GM18507 (cell line): ENCODE data around the gene PRKCZ.
A peak's percentile ranks its signal among the peaks of the same experiment; 100 is the strongest.

Source experiments
- DNase-seq: peaks from one replicate; pipeline ENCODE4 v3.0.0; 2011; ENCODE audit warnings: low read depth; ENCODE audit not compliant: insufficient read length; ENCODE audit errors: extremely low spot score
- FAIRE-seq: peaks from 2 replicates; lab custom pipeline; 2011; peaks lifted over from hg19 to GRCh38; lab: Jason Lieb, UNC

PRKCZ gene

DNA sequence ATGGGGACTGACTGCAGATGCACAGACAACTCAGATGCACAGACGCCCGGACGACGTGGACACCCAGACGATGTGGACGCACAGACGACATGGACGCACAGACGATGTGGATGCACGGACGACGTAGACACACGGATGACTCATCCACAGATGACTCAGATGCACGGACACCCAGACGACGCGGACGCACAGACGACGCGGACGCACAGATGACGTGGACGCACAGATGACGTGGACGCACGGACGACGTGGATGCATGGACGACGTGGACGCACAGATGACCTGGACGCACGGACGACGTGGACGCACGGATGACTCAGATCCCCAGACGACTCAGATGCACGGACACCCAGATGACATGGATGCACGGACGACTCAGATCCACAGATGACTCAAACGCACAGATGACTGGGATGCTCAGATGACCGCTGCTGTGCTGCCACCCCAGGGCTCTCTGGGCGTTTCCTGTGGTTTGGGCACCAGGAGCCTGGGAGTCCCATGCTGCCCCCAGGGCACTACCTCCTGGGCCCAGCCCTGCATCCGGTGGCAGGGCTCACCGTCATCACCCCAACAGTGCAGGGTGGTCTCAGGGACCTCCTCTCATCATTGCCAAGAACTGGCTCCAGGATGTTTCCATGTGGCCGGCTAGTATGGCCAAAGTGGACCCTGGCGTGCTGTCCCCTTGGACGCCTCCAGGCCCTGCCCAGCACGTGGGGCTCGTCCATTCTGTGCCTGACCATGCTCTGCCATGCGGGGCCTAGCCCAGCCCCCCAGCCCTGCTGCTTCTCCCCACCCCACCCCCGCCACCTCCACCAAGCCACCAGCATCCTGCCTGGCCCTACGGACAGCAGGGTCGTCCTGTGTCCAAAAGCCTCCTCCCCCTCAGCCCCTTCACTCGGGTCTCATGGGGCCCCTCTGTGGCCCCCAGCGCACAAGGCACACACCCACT is 130.4 kb downstream of the PRKCZ start:
- no peak for FAIRE-seq
- no peak for DNase-seq

DNA sequence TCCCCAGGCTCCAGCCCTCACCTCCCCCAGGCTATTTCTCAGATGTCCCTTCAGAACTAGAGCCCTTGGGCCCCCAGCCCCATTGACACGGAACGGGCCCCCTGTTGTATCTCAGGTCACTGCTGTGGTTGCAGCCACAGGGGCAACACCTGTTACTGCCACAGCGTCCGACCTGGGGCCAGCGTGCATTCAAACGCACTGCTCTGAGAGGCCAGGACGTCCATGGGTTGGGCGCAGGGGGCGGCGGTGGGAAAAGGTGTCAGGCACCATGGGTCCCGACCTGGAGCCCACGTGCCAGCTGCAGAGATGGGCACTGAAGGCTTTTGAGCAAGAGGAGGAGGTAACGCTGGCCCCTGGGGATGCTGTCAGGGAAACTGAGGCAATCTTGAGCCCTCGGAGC is 131.1 kb downstream of the PRKCZ start:
- no peak for FAIRE-seq
- no peak for DNase-seq

DNA sequence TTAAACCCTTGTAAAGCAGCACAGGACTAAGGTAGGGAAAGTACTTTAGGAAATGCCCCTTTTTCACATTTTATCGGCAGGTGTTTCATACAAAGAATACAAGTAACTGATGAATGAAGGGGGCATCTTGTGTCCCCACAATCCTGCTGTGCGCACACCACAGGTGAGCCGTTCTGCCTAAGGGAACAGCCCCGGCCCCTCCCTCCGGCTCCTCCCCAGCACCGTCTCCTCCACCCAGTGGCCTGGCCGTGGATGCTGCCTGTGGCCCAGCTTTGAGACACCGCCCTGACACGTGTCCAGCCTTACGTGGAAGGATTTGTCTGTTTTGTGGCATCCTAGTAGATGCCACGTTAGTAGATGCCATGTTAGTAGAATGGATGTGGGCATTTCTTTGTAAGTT is 131.5 kb downstream of the PRKCZ start:
- FAIRE-seq: no peak
- no peak for DNase-seq

DNA sequence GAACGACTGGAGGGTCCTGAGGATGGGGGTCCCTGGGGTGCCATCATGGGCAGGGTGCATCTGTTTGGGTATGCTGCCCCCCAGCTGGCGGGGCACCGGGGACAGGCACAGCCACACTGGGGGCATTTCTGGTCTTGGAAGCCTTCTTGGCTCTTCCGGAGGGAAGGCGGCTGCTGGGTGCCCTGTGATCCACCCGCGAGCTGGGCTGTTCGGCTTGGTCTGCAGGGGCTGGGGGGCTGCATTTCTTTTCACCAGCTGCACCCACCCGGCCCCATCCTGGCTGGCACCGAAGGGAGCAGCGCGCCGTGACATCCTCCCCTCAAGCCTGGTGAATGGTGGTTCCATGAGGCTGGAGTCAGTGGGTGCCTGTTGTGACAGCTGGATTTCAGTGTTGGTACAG is 132.2 kb downstream of the PRKCZ start:
- no peak for FAIRE-seq
- DNase-seq: no peak

DNA sequence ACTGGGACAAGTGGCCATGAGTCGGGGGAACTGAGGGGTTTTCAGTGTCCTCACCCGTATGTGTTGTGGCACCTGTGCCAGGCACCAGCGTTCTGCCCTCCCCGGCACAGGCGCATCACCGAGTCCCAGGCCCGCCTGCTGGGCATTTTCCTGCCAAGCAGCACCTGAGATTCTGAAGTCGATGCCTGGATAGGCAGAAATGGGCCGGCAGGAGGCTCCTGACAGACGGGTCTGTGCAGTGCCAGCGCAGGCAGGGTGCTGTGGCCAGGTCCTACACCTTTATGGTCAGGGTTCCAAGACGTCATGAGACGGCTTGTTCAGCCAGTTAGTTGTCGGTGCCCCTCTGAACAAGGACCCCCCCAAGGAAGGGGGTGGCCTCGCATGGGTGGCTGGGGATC is 133.7 kb downstream of the PRKCZ start:
- no peak for FAIRE-seq
- no peak for DNase-seq

DNA sequence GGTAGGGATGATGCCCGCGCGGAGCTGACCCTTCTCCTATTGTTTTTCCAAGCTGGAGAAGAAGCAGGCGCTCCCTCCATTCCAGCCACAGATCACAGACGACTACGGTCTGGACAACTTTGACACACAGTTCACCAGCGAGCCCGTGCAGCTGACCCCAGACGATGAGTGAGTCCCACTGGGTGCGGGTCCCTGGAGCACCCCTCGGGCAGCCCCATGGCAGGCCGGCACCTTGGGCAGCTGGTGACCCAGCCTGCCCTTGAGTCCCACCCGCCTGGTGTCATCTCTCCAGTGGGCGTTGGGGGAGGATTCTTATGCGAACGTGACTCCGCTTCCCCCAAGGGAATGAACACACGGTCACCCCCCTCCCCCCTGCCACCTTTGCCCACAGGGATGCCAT is 134.3 kb downstream of the PRKCZ start:
- DNase-seq: no peak
- no peak for FAIRE-seq

DNA sequence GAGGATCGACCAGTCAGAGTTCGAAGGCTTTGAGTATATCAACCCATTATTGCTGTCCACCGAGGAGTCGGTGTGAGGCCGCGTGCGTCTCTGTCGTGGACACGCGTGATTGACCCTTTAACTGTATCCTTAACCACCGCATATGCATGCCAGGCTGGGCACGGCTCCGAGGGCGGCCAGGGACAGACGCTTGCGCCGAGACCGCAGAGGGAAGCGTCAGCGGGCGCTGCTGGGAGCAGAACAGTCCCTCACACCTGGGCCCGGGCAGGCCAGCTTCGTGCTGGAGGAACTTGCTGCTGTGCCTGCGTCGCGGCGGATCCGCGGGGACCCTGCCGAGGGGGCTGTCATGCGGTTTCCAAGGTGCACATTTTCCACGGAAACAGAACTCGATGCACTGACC is 134.7 kb downstream of the PRKCZ start:
- DNase-seq (no peak), FAIRE-seq (no peak)

DNA sequence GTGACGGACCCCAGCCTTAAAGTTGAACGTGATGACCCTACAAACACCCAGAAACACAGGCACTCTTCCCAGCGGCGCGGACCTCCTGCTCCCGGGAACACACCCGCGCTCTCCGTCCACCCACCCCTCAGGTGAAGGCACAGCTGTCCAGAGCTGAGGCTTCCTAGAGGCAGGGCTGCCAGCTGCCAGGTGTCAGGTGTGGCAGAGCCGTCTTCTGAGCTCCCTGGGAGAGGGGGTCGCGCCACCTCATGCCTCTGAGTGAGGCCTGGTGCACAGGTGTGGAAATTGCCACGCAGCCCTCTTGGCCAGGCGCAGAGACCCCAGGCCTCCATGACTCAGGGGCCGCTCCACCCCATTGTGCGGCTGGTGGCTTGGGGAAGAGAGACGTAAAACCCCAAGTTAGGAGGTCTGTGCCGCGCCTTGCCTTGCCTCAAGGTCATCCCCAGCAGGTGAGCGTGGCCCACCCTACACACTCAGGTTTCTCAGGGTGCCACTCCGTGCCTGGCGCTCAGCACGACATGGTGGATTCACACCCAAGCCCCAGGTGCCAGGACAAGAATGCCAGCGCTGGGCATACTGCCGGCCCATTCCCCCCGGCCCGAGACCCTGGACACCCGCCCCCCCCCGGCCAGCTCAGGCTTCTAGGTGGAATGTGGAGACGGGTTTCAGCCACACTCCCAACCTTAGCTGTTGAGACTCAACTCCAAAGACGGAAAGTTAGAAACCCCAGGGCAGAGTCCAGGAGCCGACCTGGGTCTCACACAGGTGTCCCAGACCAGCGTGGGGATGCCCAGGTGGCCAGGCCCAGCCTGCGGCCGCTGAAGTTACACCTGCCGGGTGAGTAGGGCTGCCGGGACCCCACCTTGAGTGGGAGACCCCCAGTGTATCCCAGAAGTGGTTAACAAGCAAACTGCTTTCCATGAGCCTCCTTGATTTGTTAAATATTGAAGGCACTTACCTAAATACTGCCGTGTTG is 136.0 kb downstream of the PRKCZ start:
- no peak for FAIRE-seq
- DNase-seq: no peak

DNA sequence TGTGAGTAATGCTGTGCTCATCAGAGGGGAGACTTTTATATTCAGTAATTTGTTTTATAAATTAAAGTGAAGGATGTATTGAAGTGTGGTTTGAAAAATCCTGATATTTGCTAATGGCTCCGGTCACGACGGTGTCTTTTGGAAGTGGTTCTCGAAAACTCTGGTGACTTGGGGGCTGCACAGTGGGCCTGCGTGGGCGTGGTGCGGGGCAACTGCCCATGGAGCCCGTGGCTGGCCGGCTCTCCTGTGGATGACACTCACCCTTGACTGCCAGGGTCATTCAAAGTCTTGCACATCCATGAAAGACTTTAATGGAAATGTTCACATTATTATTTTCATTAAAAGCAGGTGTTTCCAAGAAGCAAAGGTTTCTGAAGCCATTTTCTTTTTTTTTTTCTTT is 136.7 kb downstream of the PRKCZ start:
- DNase-seq: no peak
- FAIRE-seq: no peak

DNA sequence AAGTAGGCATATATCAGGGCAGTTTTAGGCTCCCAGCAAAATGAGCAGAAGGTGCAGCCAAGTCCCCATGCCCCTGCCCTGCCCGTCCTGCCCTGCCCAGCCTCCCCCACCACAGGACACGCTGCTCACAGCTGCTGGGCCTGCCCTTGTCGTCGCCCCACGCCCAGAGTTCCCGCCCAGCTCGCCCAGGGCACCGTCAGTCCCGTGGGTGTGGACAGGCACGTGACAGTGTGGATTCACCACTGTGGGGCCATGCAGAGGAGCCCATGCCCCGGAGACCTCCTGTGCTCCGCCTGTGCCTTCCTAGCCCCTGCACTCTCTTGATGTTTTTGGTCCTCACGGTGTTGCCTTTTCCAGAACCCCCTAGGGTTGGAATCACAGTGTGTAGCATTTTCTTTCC is 137.4 kb downstream of the PRKCZ start:
- no peak for DNase-seq
- FAIRE-seq: no peak

DNA sequence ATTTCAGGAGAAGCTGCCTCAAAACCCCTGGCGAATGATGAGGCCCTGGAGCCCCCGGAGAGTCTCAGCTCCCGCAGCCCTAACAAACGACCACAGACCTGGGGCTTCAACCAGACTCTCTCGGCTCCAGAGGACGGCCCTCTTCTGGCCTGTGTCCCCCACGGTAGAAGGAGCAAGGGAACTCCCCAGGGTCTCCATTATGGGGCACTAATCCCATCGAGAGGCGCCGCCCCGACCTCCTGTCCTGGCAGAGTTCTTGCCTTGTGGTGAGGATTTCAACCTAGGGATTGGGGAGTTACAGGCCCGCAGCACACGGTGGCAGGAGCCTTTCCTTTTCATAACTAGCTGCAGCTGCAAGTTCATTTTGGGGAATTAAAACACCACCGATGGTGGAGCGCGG is 138.1 kb downstream of the PRKCZ start:
- DNase-seq (no peak), FAIRE-seq (no peak)

DNA sequence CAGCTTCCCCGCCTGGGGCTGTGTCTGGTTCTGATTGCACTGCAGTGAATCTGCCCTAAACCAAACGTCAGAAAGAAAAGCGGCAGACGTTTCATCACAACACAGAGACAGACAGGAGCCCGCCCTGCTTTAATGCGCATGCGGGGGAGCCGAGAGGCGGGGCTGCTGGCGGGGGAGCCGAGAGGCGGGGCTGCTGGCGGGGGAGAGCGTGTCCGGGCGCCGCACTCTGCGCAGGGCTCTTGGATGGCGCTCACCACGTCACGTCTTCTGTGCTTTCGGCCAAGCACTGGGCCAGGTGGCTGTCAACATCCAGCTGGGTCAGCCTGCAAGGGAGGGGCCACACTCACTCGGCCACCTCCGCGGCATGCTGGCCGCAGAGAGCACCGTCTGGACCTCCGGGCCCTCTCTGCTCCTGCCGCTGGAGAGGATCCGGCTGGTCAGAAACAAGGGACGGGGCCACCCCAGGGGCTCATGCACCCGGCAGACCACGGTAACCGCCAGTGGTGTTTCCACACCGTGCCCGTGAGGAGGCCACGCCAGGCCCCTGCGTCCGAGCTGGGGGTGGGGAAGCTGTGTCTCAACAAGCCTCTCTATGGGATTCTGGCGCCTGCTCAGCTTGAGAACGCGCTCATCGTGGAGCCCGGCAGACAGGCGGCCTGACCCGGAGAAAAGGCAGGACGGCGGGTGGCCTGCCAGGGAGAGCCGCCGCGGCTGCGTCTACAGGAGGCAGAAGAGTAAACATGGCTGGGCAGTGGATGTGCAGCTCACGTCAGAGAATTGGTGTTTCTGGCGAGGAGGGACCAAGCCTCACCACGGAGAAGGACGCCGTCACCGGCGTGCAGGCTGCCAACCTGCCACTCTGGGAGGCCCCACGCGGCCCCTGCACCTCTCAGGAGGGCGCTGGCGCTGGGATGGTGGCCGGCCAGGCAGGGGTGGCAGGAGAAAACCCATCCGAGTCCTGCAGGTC is 139.5 kb downstream of the PRKCZ start:
- no peak for DNase-seq
- FAIRE-seq: no peak

DNA sequence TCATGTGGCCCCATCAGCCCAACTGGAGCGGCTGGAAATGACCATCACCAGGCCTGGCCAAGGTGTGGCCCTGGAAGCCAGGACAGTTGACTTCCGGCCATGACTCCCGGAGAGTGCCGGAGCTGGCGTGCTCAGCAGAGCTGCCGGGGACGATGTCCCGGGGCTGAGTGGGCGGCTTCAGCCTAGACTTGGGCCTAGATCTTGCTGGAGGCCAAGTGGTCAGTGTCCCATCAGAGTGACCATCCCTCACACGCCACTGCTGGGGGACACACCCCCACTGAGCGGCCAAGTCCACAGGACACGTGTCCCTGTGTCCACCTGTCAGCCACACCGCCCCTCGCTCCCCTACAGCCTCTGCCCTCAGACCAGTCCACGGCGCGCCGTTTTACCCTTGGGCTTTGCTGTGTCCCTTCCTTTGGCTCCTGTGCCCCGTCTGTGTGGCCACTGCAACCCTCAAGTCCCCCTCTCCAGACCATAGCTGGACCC is 140.3 kb downstream of the PRKCZ start:
- FAIRE-seq (no peak), DNase-seq (no peak)

DNA sequence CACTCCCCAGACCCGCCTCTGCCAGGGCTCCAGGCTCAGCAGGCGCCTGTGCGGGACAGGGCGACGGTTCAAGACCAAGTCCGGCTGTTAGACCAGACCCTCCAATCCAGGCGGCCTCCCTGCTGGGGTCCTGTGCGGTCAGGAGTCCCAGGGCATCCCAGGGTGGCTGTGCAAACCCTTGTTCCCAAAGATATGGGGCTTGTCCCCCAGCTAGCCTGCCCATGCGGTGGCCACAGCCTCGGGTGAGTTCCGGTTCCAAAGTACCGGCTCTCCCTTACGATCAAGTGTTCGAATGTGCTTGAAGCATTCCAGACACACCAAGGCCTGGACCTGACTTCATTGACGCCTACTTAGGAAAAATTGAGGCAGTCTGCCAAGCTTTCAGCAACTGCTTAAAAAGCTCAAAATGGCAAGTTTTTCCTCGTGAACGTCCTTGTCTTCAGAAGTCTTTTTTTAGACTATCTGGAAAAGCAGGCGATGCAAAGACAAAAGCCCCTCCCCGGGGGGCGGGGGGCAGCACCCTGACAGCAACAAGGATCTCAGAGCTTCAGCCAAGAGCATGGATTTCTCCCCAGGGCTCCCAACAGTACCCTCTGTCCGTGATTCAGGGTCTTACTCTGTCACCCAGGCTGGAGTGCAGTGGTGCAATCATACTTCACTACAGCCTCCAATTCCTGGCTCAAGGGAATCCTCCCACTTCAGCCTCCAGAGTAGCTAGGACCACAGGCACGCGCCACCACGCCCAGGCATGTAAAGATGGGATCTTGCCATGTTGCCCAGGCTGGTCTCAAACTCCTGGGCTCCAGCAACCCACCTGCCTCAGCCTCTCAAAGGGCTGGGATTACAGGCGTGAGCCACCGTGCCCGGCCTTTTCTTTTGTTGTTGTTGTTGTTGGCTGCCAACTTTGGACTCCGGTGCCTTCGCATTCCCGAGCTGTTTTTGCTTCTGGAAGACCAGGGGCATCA is 142.1 kb downstream of the PRKCZ start:
- FAIRE-seq: no peak

DNA sequence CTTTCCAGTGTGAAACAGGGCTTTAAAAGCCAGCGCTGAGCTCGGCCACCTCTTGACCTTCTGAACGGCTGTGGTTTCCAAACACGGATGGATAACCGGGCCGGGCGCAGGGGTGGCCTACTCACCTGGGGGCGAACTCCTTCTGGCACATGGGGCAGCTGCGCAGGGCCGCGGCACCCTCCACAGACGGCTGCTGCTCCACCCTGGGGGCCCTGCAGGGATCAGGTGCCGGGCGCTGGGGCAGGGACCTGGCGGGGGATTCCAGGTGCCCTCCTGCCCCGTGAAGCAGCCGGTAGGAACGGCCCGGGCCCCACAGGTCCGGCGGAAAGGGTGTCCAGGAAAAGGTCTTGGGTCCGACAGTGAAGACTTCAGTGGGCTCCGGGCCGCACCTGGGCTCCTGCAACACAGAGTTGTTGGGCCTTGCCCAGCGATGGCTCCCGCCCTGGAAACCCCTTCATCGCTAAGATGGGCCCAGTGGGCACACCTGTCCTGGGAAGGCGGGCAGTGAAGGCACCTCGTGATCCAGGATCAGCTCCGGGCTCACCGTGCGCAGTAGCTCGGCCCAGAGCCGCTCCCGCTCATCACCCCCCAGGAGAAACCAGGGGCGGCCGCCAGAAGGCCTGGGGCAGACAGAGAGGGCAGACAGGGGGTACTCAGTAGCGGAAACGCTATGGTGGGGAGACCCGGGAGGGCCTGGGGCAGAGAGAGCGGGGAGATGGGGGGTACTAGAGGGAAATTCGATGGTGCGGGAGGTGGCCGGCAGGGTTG is 143.5 kb downstream of the PRKCZ start:
- DNase-seq (no peak), FAIRE-seq (no peak)

More for the DNA sequence above, 142.1 kb downstream of the PRKCZ start:
- no peak for DNase-seq

DNA sequence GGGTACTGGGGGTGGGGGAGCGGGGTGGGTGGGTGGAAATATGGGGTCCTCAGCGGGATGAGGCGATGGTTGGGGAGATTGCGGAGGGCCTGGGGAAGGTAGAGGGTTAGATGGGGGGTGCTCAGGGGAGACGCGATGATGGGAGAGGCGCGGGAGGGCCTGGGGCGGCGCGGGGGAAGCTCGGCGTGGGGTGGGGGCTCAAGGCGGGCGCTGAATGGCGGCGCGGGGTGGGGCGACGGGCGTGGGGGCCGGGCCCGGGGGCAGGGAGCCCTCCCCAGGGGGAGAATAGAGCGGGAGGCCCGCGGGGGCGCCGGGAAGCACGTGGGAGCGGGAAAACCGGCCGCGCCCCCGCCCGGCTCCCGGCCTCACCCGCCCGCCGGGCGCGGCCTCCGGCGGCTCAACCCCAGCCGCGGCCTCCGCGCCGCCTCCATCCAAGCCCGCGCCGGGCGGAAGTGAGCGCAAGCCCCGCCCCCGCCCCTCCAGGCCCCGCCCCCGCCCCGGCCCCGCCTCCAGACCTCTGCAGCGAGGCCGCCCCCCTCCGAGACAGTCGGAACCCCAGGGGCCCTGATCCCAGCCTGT is 144.2 kb downstream of the PRKCZ start, which contains the start of gene FAAP20:
FAAP20 (minus strand) TSS at position 454 of the 579 bp plus-strand sequence; CDS start at position 431, 23 bp downstream.
- FAIRE-seq: no peak
- peak; percentile 82 for DNase-seq
